MCF 10A (cell line): ENCODE data around the gene CLCNKA. TPM values are rescaled to one million over a fixed set of nuclear protein-coding genes. Genes with fewer than 3 reads are reported as not detected.

Experiments used
- BruUV-seq: library from RNA; stranded (reverse); fragments of 400-500 nt; replicated peaks from 2 replicates; lab custom pipeline; 2021; lab: Mats Ljungman, UMichigan
- CTCF ChIA-PET: fragments of 300-600 bp; sonication (Branson Sonifier 250); formaldehyde crosslinking; extraction: SDS; loops from one replicate; lab custom pipeline; 2021; ENCODE audit warnings: antibody characterized with exemption, inconsistent platforms; lab: Yijun Ruan, JAX
- POLR2A ChIA-PET: fragments of 300-600, 350-650 bp; sonication (Branson Sonifier 250); formaldehyde crosslinking; extraction: SDS; loops from one replicate; lab custom pipeline; 2020; ENCODE audit warnings: antibody characterized with exemption, inconsistent platforms; lab: Yijun Ruan, JAX
- DNase-seq: peaks from one replicate; pipeline ENCODE4 v3.0.0-alpha.2; 2018; ENCODE audit not compliant: unreplicated experiment
- H3K27ac Mint-ChIP-seq: one replicate; pipeline ENCODE4 v1.8.0; 2022; ENCODE audit warnings: mild to moderate bottlenecking, low read depth, mixed read lengths; ENCODE audit not compliant: unreplicated experiment
- H3K27me3 Mint-ChIP-seq: one replicate; pipeline ENCODE4 v1.8.0; 2022; ENCODE audit warnings: mixed read lengths; ENCODE audit not compliant: insufficient read depth, unreplicated experiment
- H3K36me3 Mint-ChIP-seq: one replicate; pipeline ENCODE4 v1.8.0; 2022; ENCODE audit warnings: mild to moderate bottlenecking, moderate library complexity, mixed read lengths; ENCODE audit not compliant: insufficient read depth, unreplicated experiment
- H3K4me1 Mint-ChIP-seq: one replicate; pipeline ENCODE4 v1.8.0; 2022; ENCODE audit warnings: mixed read lengths; ENCODE audit not compliant: insufficient read depth, unreplicated experiment
- H3K4me3 Mint-ChIP-seq: one replicate; pipeline ENCODE4 v1.8.0; 2022; ENCODE audit warnings: mild to moderate bottlenecking, moderate library complexity, mixed read lengths; ENCODE audit not compliant: unreplicated experiment
- H3K9me3 Mint-ChIP-seq: one replicate; pipeline ENCODE4 v1.8.0; 2022; ENCODE audit warnings: mixed read lengths; ENCODE audit not compliant: unreplicated experiment
- intact Hi-C: fragments of 100-400 bp; cut with micrococcal nuclease; formaldehyde crosslinking; loops from 2 replicates; pipeline ENCODE4 v1.14.1; 2022
- total RNA-seq: library from RNA; stranded (reverse); gene quantifications from 2 replicates; pipeline ENCODE4 v1.2.3, GENCODE V29; 2022
- TF ChIP-seq, protein P1 (sequence below): fragments of 200-600 bp; IDR thresholded peaks from one replicate; pipeline ENCODE4 v1.8.0; 2022; ENCODE audit warnings: antibody characterized with exemption, mild to moderate bottlenecking; ENCODE audit not compliant: unreplicated experiment

Gene CLCNKA
- total RNA-seq, 1 experiment from 2014 or later: not detected

GRCh38 chr1:15991427-15992186 lies 30.2 kb upstream of the CLCNKA start:
- BruUV-seq: no TSS peak

DNA sequence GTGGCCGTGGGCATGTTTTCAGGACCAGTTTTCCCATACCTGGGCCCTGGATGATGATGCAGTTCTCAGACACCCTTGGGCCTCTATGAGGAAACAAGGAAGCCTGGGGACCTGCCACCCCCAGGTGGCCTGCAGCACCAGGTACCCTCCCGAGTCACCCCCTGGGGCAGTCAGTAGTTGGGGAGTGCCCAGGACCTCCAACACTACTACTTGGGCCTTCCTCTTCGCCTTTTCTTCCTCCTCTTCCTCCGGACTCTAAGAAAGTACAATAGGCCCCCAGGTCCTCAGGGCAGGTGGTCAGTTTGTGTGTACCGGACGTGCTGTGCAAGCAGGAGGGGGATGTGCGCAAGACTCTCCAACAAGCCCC lies 29.7 kb upstream of the CLCNKA start:
- DNase-seq: no peak
- no peaks in the 10 kb centered on the region for H3K9me3 Mint-ChIP-seq
- no peaks in the 10 kb centered on the region for H3K4me1 Mint-ChIP-seq
- intact Hi-C loops: loop anchor here (5.0 kb wide), 1 partner anchor 45 kb away; no protein-coding TSS in a partner anchor
- H3K4me3 Mint-ChIP-seq: no peak overlapping the region
- no TSS peak for BruUV-seq
- ChIA-PET POLR2A (no interaction called here), CTCF (interaction anchor here (0.6 kb wide), 1 partner anchor 450 kb away, joined by 3 read pairs; no protein-coding TSS in a partner anchor)
- H3K27ac Mint-ChIP-seq: no peak overlapping the region
- no peaks in the 10 kb centered on the region for H3K27me3 Mint-ChIP-seq
- no peaks in the 10 kb centered on the region for H3K36me3 Mint-ChIP-seq
- TF ChIP-seq, protein P1, sequence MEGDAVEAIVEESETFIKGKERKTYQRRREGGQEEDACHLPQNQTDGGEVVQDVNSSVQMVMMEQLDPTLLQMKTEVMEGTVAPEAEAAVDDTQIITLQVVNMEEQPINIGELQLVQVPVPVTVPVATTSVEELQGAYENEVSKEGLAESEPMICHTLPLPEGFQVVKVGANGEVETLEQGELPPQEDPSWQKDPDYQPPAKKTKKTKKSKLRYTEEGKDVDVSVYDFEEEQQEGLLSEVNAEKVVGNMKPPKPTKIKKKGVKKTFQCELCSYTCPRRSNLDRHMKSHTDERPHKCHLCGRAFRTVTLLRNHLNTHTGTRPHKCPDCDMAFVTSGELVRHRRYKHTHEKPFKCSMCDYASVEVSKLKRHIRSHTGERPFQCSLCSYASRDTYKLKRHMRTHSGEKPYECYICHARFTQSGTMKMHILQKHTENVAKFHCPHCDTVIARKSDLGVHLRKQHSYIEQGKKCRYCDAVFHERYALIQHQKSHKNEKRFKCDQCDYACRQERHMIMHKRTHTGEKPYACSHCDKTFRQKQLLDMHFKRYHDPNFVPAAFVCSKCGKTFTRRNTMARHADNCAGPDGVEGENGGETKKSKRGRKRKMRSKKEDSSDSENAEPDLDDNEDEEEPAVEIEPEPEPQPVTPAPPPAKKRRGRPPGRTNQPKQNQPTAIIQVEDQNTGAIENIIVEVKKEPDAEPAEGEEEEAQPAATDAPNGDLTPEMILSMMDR: no peak

More at GRCh38 chr1:15991427-15992186, 30.2 kb upstream of the CLCNKA start:
- CTCF ChIA-PET: interaction anchor here (0.6 kb wide), 1 partner anchor 450 kb away, joined by 3 read pairs; no protein-coding TSS in a partner anchor
- intact Hi-C loops: loop anchor here (5.0 kb wide), 1 partner anchor 44 kb away; no protein-coding TSS in a partner anchor
- DNase-seq: no peak
- TF ChIP-seq, protein P1: no peak
- no peaks in the 10 kb centered on the region for H3K36me3 Mint-ChIP-seq
- no peak overlapping the region for H3K27ac Mint-ChIP-seq
- no peaks in the 10 kb centered on the region for H3K9me3 Mint-ChIP-seq
- POLR2A ChIA-PET: no interaction called here
- H3K4me3 Mint-ChIP-seq: no peak overlapping the region
- no peaks in the 10 kb centered on the region for H3K27me3 Mint-ChIP-seq
- no peaks in the 10 kb centered on the region for H3K4me1 Mint-ChIP-seq

- intact Hi-C loops: loop anchor here (5.0 kb wide), 1 partner anchor 46 kb away; no protein-coding TSS in a partner anchor
- CTCF ChIA-PET: interaction anchor here (0.5 to 3.1 kb wide), 3 partner anchors 12 to 177 kb away, joined by 3 to 13 read pairs (median 13); partner anchors contain the start of gene SRARP
- H3K27ac Mint-ChIP-seq: no peak overlapping the region
- no peaks in the 10 kb centered on the region for H3K36me3 Mint-ChIP-seq
- no peak for DNase-seq
- no peaks in the 10 kb centered on the region for H3K27me3 Mint-ChIP-seq
- BruUV-seq: no TSS peak
- H3K4me1 Mint-ChIP-seq: no peaks in the 10 kb centered on the region
- POLR2A ChIA-PET: interaction anchor here (0.6 kb wide), 1 partner anchor 110 kb away, joined by 4 read pairs; no protein-coding TSS in a partner anchor
- TF ChIP-seq, protein P1: no peak
- H3K9me3 Mint-ChIP-seq: no peaks in the 10 kb centered on the region
- H3K4me3 Mint-ChIP-seq: no peak overlapping the region
Observed at GRCh38 chr1:15992582-15993500, 29.0 kb upstream of the CLCNKA start.
